ENCODE data around the gene MAP4K3.

GRCh38 chr2:39334978-39335377, 102.1 kb downstream of the MAP4K3 start:
- TF ChIP-seq ARNTL (CRISPR knock-in tag; IDR thresholded peaks at IDR 0.05; ENCODE audit: borderline replicate concordance, low read depth): no peak
- TF ChIP-seq ZNF565 (CRISPR knock-in tag; conservative IDR thresholded peaks at IDR 0.05; ENCODE audit: low read depth): no peak
